HEK293T (cell line): ENCODE results near the gene CALML6.

Experiments used
- CTCF ChIA-PET: fragments of 350-600 bp; formaldehyde crosslinking; extraction: SDS; loops from one replicate; lab custom pipeline; 2021; ENCODE audit warnings: antibody characterized with exemption, inconsistent platforms; lab: Yijun Ruan, JAX
- POLR2A ChIA-PET: fragments of 350-600 bp; formaldehyde crosslinking; extraction: SDS; loops from one replicate; lab custom pipeline; 2020; ENCODE audit warnings: antibody characterized with exemption, inconsistent platforms; lab: Yijun Ruan, JAX
- DNase-seq: peaks from one replicate; pipeline ENCODE4 v3.0.0; 2012; ENCODE audit warnings: mixed read lengths; ENCODE audit errors: extremely low spot score
- ARNT ChIP-seq: fragments of 450-650 bp; IDR thresholded peaks from 2 replicates; pipeline ENCODE4 v1.6.1; 2017; ENCODE audit warnings: mild to moderate bottlenecking
- BHLHE40 ChIP-seq: fragments of 450-650 bp; IDR thresholded peaks from 2 replicates; pipeline ENCODE4 v1.6.1; 2016; ENCODE audit warnings: mild to moderate bottlenecking, moderate library complexity, borderline replicate concordance
- CTBP1 ChIP-seq: fragments of 450-650 bp; IDR thresholded peaks from 2 replicates; pipeline ENCODE4 v1.6.1; 2016; ENCODE audit warnings: borderline replicate concordance
- ELF4 ChIP-seq: fragments of 450-650 bp; IDR thresholded peaks from 2 replicates; pipeline ENCODE4 v1.6.1; 2017; ENCODE audit warnings: antibody characterized with exemption
- FOXA1 ChIP-seq: fragments of 450-650 bp; IDR thresholded peaks from 2 replicates; pipeline ENCODE4 v1.6.1; 2016; ENCODE audit warnings: mild to moderate bottlenecking
- FOXK2 ChIP-seq: fragments of 450-650 bp; IDR thresholded peaks from 2 replicates; pipeline ENCODE4 v1.6.1; 2016; ENCODE audit warnings: mild to moderate bottlenecking
- FOXM1 ChIP-seq: fragments of 450-650 bp; IDR thresholded peaks from 2 replicates; pipeline ENCODE4 v1.6.1; 2017; ENCODE audit warnings: mild to moderate bottlenecking, borderline replicate concordance
- HDGF ChIP-seq: fragments of 450-650 bp; IDR thresholded peaks from 2 replicates; pipeline ENCODE4 v1.6.1; 2017; ENCODE audit warnings: antibody characterized with exemption, borderline replicate concordance
- L3MBTL2 ChIP-seq: fragments of 450-650 bp; conservative IDR thresholded peaks from 2 replicates; pipeline ENCODE4 v1.6.1; 2016; ENCODE audit warnings: mild to moderate bottlenecking
- LEF1 ChIP-seq: fragments of 450-650 bp; IDR thresholded peaks from 2 replicates; pipeline ENCODE4 v1.6.1; 2017; ENCODE audit warnings: mild to moderate bottlenecking, borderline replicate concordance
- NFRKB ChIP-seq: fragments of 450-650 bp; IDR thresholded peaks from 2 replicates; pipeline ENCODE4 v1.6.1; 2016; ENCODE audit warnings: mild to moderate bottlenecking, moderate library complexity
- PKNOX1 ChIP-seq: fragments of 450-650 bp; IDR thresholded peaks from 2 replicates; pipeline ENCODE4 v1.6.1; 2016
- SP1 ChIP-seq: fragments of 450-650 bp; IDR thresholded peaks from 2 replicates; pipeline ENCODE4 v1.6.1; 2017
- SUZ12 ChIP-seq: fragments of 450-650 bp; IDR thresholded peaks from 2 replicates; pipeline ENCODE4 v1.6.1; 2016; ENCODE audit warnings: mild to moderate bottlenecking
- TARDBP ChIP-seq: fragments of 450-650 bp; IDR thresholded peaks from 2 replicates; pipeline ENCODE4 v1.6.1; 2016
- ZNF384 ChIP-seq: fragments of 450-650 bp; IDR thresholded peaks from 2 replicates; pipeline ENCODE4 v1.6.1; 2016

Gene CALML6

GRCh38 chr1:1960480-1961196 is 45.6 kb downstream of the CALML6 start:
- ChIA-PET CTCF (interaction anchor here (0.5 to 3.4 kb wide), 7 partner anchors 12 to 158 kb away, joined by 3 to 62 read pairs (median 3); partner anchors contain the start of gene GABRD), POLR2A (interaction anchor here (0.9 to 1.3 kb wide), 2 partner anchors 52 to 83 kb away, joined by 3 to 5 read pairs; no protein-coding TSS in a partner anchor)
- DNase-seq: no peak
- TF ChIP-seq NFRKB (no peak), SP1 (no peak), SUZ12 (no peak), TARDBP (no peak), BHLHE40 (no peak)

GRCh38 chr1:1962752-1963151 is 47.7 kb downstream of the CALML6 start:
- ChIA-PET CTCF (no interaction called here), POLR2A (no interaction called here)
- DNase-seq: no peak
- no peak for TF ChIP-seq FOXA1
- no peak for TF ChIP-seq L3MBTL2
- no peak for TF ChIP-seq LEF1
- no peak for TF ChIP-seq ARNT
- TF ChIP-seq PKNOX1: no peak
- no peak for TF ChIP-seq BHLHE40
- no peak for TF ChIP-seq ZNF384
- TF ChIP-seq TARDBP: no peak
- TF ChIP-seq CTBP1: no peak
- no peak for TF ChIP-seq NFRKB
- no peak for TF ChIP-seq HDGF
- TF ChIP-seq FOXK2: no peak
- no peak for TF ChIP-seq FOXM1
- no peak for TF ChIP-seq SP1
- no peak for TF ChIP-seq ELF4
- no peak for TF ChIP-seq SUZ12

GRCh38 chr1:1963570-1963969 is 48.5 kb downstream of the CALML6 start:
- DNase-seq: no peak
- ChIA-PET CTCF (no interaction called here), POLR2A (no interaction called here)
- TF ChIP-seq ARNT (no peak), SUZ12 (no peak), L3MBTL2 (no peak), BHLHE40 (no peak), TARDBP (no peak), NFRKB (no peak), LEF1 (no peak), SP1 (no peak)

GRCh38 chr1:1964811-1965210 is 49.8 kb downstream of the CALML6 start:
- no peak for TF ChIP-seq SP1
- TF ChIP-seq PKNOX1: no peak
- no peak for TF ChIP-seq FOXK2
- no peak for TF ChIP-seq HDGF
- CTCF ChIA-PET: interaction anchor here (1.3 to 2.6 kb wide), 2 partner anchors 20 to 80 kb away, joined by 3 to 7 read pairs; no protein-coding TSS in a partner anchor
- DNase-seq: no peak
- POLR2A ChIA-PET: no interaction called here

GRCh38 chr1:1965546-1965945 is 50.5 kb downstream of the CALML6 start:
- DNase-seq: no peak
- POLR2A ChIA-PET: no interaction called here
- CTCF ChIA-PET: interaction anchor here (1.3 to 2.6 kb wide), 3 partner anchors 21 to 79 kb away, joined by 3 to 7 read pairs (median 3); no protein-coding TSS in a partner anchor
- TF ChIP-seq FOXM1 (no peak), CTBP1 (no peak), BHLHE40 (no peak), NFRKB (no peak), SP1 (no peak), ZNF384 (no peak), ARNT (no peak), HDGF (no peak), TARDBP (no peak), LEF1 (no peak), FOXA1 (no peak), ELF4 (no peak), L3MBTL2 (no peak), FOXK2 (no peak), SUZ12 (no peak), PKNOX1 (no peak)

- no peak for DNase-seq
- no peak for TF ChIP-seq ARNT
- no peak for TF ChIP-seq ELF4
- ChIA-PET POLR2A (no interaction called here), CTCF (interaction anchor here (1.3 to 2.6 kb wide), 3 partner anchors 22 to 79 kb away, joined by 3 to 7 read pairs (median 3); no protein-coding TSS in a partner anchor)
Observed at GRCh38 chr1:1966071-1966740, 51.1 kb downstream of the CALML6 start.
